Lower lobe of right lung (tissue), 2 donors: ENCODE data around the gene MGMT. TPM values are rescaled to one million over a fixed set of nuclear protein-coding genes. Genes with fewer than 3 reads are reported as not detected.
"Not testable (repeated sequence)": the region's sequence is repeated elsewhere in the genome, so short reads cannot be mapped to it uniquely, and the experiment has no call there.

Experiments
- ATAC-seq, 2 donors: fragments of 200-7000 bp; cut with Tn5 transposase; one replicate each; pipeline ENCODE4 v1.9.1; 2020 to 2022; ENCODE audit warnings: mild to moderate bottlenecking in 2 of 2, moderate library complexity in 2 of 2
- DNase-seq: peaks from one replicate; pipeline ENCODE4 v3.0.0-alpha.2; 2020
- H3K27ac ChIP-seq: fragments of 200-600 bp; one replicate; pipeline ENCODE4 v1.8.0; 2022
- H3K27me3 ChIP-seq: fragments of 200-600 bp; one replicate; pipeline ENCODE4 v1.8.0; 2022; ENCODE audit warnings: low read depth
- H3K36me3 ChIP-seq: fragments of 200-600 bp; one replicate; pipeline ENCODE4 v1.8.0; 2022; ENCODE audit warnings: mild to moderate bottlenecking
- H3K4me1 ChIP-seq: fragments of 200-600 bp; one replicate; pipeline ENCODE4 v1.8.0; 2022
- H3K4me3 ChIP-seq: fragments of 200-600 bp; one replicate; pipeline ENCODE4 v1.8.0; 2022; ENCODE audit warnings: mild to moderate bottlenecking
- H3K9me3 ChIP-seq: fragments of 200-600 bp; one replicate; pipeline ENCODE4 v1.8.0; 2022
- CTCF ChIP-seq: fragments of 200-600 bp; IDR thresholded peaks from one replicate; pipeline ENCODE4 v1.8.0; 2022; ENCODE audit warnings: antibody characterized with exemption, mild to moderate bottlenecking
- intact Hi-C: fragments of 100-400 bp; cut with DNase I; formaldehyde crosslinking; loops from one replicate; pipeline ENCODE4 v1.11.0; 2022
- total RNA-seq: library from RNA; stranded (reverse); fragmentation: NEBNext Ultra II Directional; extraction: Animal tissue kit (Norgen Biotek cat#: 25700); gene quantifications from one replicate; pipeline ENCODE4 v1.2.1, GENCODE V29; 2021
- donor health status: DM: no; HTN: yes; CAD: no; lungs with severe emphysema.

Gene MGMT
- total RNA-seq, 1 donor from 2014 or later = 19.9 TPM

GRCh38 chr10:129424978-129425377, 42.1 kb upstream of the MGMT start:
- no peak for DNase-seq
- Histone ChIP-seq H3K36me3 (no peaks in the 10 kb centered on the region), H3K27me3 (no peaks in the 10 kb centered on the region), H3K27ac (no peak overlapping the region), H3K4me3 (no peak overlapping the region), H3K4me1 (no peaks in the 10 kb centered on the region), H3K9me3 (no peaks in the 10 kb centered on the region)
- no peak for TF ChIP-seq CTCF
- intact Hi-C loops = no loop called here
- no peak for ATAC-seq

GRCh38 chr10:129426606-129427005, 40.4 kb upstream of the MGMT start:
- intact Hi-C loops = no loop called here
- H3K9me3 ChIP-seq = no peaks in the 10 kb centered on the region

GRCh38 chr10:129433266-129433665, 33.8 kb upstream of the MGMT start:
- DNase-seq (no peak), ATAC-seq (peak in 1 of 2 donors; percentile 13)
- intact Hi-C loops = no loop called here
- H3K27me3 ChIP-seq = no peaks in the 10 kb centered on the region
- H3K9me3 ChIP-seq = no peaks in the 10 kb centered on the region
- no peak overlapping the region for H3K27ac ChIP-seq
- no peaks in the 10 kb centered on the region for H3K4me1 ChIP-seq
- no peak for TF ChIP-seq CTCF
- H3K4me3 ChIP-seq = no peak overlapping the region
- H3K36me3 ChIP-seq = no peaks in the 10 kb centered on the region

More at GRCh38 chr10:129426606-129427005, 40.4 kb upstream of the MGMT start:
- Histone ChIP-seq H3K4me3 (no peak overlapping the region), H3K27me3 (no peaks in the 10 kb centered on the region), H3K27ac (no peak overlapping the region), H3K36me3 (no peaks in the 10 kb centered on the region), H3K4me1 (no peaks in the 10 kb centered on the region)
- DNase-seq (no peak), ATAC-seq (no peak)
- no peak for TF ChIP-seq CTCF

- intact Hi-C loops, ATAC-seq, H3K9me3 ChIP-seq, H3K4me1 ChIP-seq, DNase-seq, H3K4me3 ChIP-seq, H3K27me3 ChIP-seq, H3K36me3 ChIP-seq, H3K27ac ChIP-seq: not testable (repeated sequence)
These were observed 31.3 kb upstream of the MGMT start for GRCh38 chr10:129435724-129436123.

GRCh38 chr10:129438024-129438423, 29.0 kb upstream of the MGMT start:
- Histone ChIP-seq H3K4me3 (no peak overlapping the region), H3K27me3 (peaks cover 5% of the 10 kb centered on the region), H3K36me3 (no peaks in the 10 kb centered on the region), H3K9me3 (no peaks in the 10 kb centered on the region), H3K4me1 (no peaks in the 10 kb centered on the region), H3K27ac (no peak overlapping the region)
- ATAC-seq = no peak
- DNase-seq = no peak
- TF ChIP-seq CTCF = no peak
- intact Hi-C loops = no loop called here

GRCh38 chr10:129440247-129440646, 26.8 kb upstream of the MGMT start:
- TF ChIP-seq CTCF = no peak
- intact Hi-C loops = no loop called here
- DNase-seq (no peak), ATAC-seq (no peak)
- H3K27me3 ChIP-seq = peaks cover 5% of the 10 kb centered on the region
- H3K4me1 ChIP-seq = no peaks in the 10 kb centered on the region
- no peak overlapping the region for H3K4me3 ChIP-seq
- H3K27ac ChIP-seq = no peak overlapping the region
- no peaks in the 10 kb centered on the region for H3K36me3 ChIP-seq
- no peaks in the 10 kb centered on the region for H3K9me3 ChIP-seq
